ENCODE results near the gene DNM3. TPM values are rescaled to one million over a fixed set of nuclear protein-coding genes. Genes with fewer than 3 reads are reported as not detected.

Gene DNM3
- total RNA-seq, 1 experiment from 2014 or later = 2.7 TPM

DNA sequence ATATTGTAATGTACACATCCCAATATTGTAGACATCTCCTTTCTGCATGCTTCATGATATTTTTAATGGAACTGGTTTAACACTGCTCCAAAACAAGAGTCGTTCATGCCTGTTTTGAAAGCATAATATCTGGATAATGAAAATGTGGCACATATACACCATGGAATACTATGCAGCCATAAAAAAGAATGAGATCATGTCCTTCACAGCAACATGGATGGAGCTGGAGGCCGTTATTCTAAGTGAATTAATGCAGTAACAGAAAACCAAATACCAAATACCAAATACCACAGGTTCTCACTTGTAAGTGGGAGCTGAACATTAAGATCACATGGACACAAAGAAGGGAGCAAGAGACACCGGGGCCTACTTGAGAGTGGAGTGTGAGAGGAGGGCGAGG is 487.0 kb downstream of the DNM3 start:
- Histone ChIP-seq H3K79me2 (ENCODE audit: insufficient read depth, low read length) (no peaks in the 10 kb centered on the region), H2AFZ (ENCODE audit: low read length) (no peak overlapping the region), H3K4me1 (ENCODE audit: insufficient read depth, low read length) (no peaks in the 10 kb centered on the region), H4K20me1 (ENCODE audit: control insufficient read depth, insufficient read depth, insufficient read length) (no peaks in the 10 kb centered on the region), H3K23me2 (ENCODE audit: insufficient read length, low read depth, low read length, poor library complexity, severe bottlenecking) (no peaks in the 10 kb centered on the region), H2BK20ac (ENCODE audit: low read depth, low read length, poor library complexity, severe bottlenecking) (no peak overlapping the region), H2BK12ac (ENCODE audit: insufficient read length, low read depth, low read length) (no peak overlapping the region), H3K4me2 (ENCODE audit: insufficient read depth, insufficient read length, low read length) (no peak overlapping the region), H3K79me1 (ENCODE audit: insufficient read depth, low read depth, low read length, poor library complexity, severe bottlenecking) (no peaks in the 10 kb centered on the region), H3K56ac (ENCODE audit: insufficient read length, low read depth, low read length) (no peak overlapping the region), H3K27ac (ENCODE audit: insufficient read length, low read depth, low read length) (no peak overlapping the region), H2BK15ac (ENCODE audit: low read depth, low read length) (no peak overlapping the region), H3K27me3 (ENCODE audit: insufficient read depth, low read length) (no peaks in the 10 kb centered on the region), H3K9ac (ENCODE audit: extremely low read depth, insufficient read length, low read length) (no peak overlapping the region), H4K5ac (ENCODE audit: insufficient read length, low read depth, low read length) (no peak overlapping the region), H3K18ac (ENCODE audit: insufficient read length, low read depth, low read length) (no peak overlapping the region), H3K9me3 (ENCODE audit: control insufficient read depth, low read depth, low read length) (no peaks in the 10 kb centered on the region), H3K4ac (ENCODE audit: low read depth, low read length) (no peak overlapping the region), H3K14ac (ENCODE audit: insufficient read depth, low read length) (no peak overlapping the region), H4K8ac (replicated peaks; ENCODE audit: insufficient read length, low read depth, low read length) (no peak overlapping the region), H3T11ph (ENCODE audit: low read length) (no peak overlapping the region), H2AK5ac (ENCODE audit: insufficient read length, low read length) (no peak overlapping the region), H4K91ac (ENCODE audit: insufficient read length, low read depth, low read length) (no peak overlapping the region), H2BK120ac (ENCODE audit: low read depth, low read length, poor library complexity, severe bottlenecking) (no peak overlapping the region), H3K23ac (ENCODE audit: insufficient read length, low read depth, low read length) (no peak overlapping the region), H2BK5ac (ENCODE audit: insufficient read length, low read length) (no peak overlapping the region)
- H3K27ac Mint-ChIP-seq = no peak overlapping the region
- no peak overlapping the region for H3K4me3 Mint-ChIP-seq
- no peaks in the 10 kb centered on the region for H3K4me1 Mint-ChIP-seq
- TF ChIP-seq, protein P1, sequence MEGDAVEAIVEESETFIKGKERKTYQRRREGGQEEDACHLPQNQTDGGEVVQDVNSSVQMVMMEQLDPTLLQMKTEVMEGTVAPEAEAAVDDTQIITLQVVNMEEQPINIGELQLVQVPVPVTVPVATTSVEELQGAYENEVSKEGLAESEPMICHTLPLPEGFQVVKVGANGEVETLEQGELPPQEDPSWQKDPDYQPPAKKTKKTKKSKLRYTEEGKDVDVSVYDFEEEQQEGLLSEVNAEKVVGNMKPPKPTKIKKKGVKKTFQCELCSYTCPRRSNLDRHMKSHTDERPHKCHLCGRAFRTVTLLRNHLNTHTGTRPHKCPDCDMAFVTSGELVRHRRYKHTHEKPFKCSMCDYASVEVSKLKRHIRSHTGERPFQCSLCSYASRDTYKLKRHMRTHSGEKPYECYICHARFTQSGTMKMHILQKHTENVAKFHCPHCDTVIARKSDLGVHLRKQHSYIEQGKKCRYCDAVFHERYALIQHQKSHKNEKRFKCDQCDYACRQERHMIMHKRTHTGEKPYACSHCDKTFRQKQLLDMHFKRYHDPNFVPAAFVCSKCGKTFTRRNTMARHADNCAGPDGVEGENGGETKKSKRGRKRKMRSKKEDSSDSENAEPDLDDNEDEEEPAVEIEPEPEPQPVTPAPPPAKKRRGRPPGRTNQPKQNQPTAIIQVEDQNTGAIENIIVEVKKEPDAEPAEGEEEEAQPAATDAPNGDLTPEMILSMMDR (conservative IDR thresholded peaks at IDR 0.05) = no peak
- DNase-seq = no peak
- H3K36me3 Mint-ChIP-seq (ENCODE audit: insufficient read depth in 1 of 3, low read depth in 3 of 3) = peaks cover 0 to 4% (median 0%) of the 10 kb centered on the region in 3 experiments; a peak in 2 of 7 replicates
- H3K9me3 Mint-ChIP-seq = peaks cover 0 to 3% of the 10 kb centered on the region in 2 experiments; a peak in 1 of 5 replicates
- no CpG with 5 or more reads among the region's 4 CpGs for WGBS (ENCODE audit: extremely low coverage, insufficient read length, low lambda C conversion rate)
- no peaks in the 10 kb centered on the region for H3K27me3 Mint-ChIP-seq (ENCODE audit: low read depth)
